Measurements from ENCODE around the gene SPRR2F. TPM values are rescaled to one million over a fixed set of nuclear protein-coding genes. Genes with fewer than 3 reads are reported as not detected.
"Not testable (repeated sequence)": the region's sequence is repeated elsewhere in the genome, so short reads cannot be mapped to it uniquely, and the experiment has no call there.

SPRR2F gene
- total RNA-seq, 2 experiments from 2014 or later = not detected

- H3K9me2 ChIP-seq (ENCODE audit: insufficient read depth, low read length) = no peaks in the 10 kb centered on the region
- BruUV-seq (replicated peaks) = no TSS peak
- H2AFZ ChIP-seq (ENCODE audit: low read length) = no peak overlapping the region
- no peak overlapping the region for H3K4me3 ChIP-seq (ENCODE audit: low read depth, low read length, poor library complexity, severe bottlenecking)
- H3K4me1 ChIP-seq (ENCODE audit: insufficient read depth, low read length, poor library complexity, severe bottlenecking) = no peaks in the 10 kb centered on the region
- no peaks in the 10 kb centered on the region for H3K9me3 ChIP-seq (ENCODE audit: low read length)
- H4K20me1 ChIP-seq (ENCODE audit: insufficient read depth, low read length) = no peaks in the 10 kb centered on the region
- H3K79me2 ChIP-seq (ENCODE audit: insufficient read depth, low read depth, low read length) = no peaks in the 10 kb centered on the region
- no peak for DNase-seq (ENCODE audit: low spot score)
- no peak overlapping the region for H3K4me2 ChIP-seq (ENCODE audit: low read length)
- ChIA-PET CTCF (ENCODE audit: unreplicated experiment) (no interaction called here), POLR2A (no interaction called here)
- intact Hi-C loops (cut with micrococcal nuclease; ENCODE audit: unreplicated experiment) = no loop called here
- no peak overlapping the region for H3K27ac ChIP-seq (ENCODE audit: low read depth, low read length, poor library complexity, severe bottlenecking)
- TF ChIP-seq EZH2phosphoT487 (IDR thresholded peaks at IDR 0.05; ENCODE audit: borderline replicate concordance, low read depth, low read length) (no peak), CTCF (conservative IDR thresholded peaks at IDR 0.05; ENCODE audit: low read length) (no peak)
- no peaks in the 10 kb centered on the region for H3K36me3 ChIP-seq (ENCODE audit: insufficient read depth, low read length)
Measured at GRCh38 chr1:153122831-153123421, 9.6 kb upstream of the SPRR2F start.

- Histone ChIP-seq H3K4me2 (ENCODE audit: low read length) (no peak overlapping the region), H3K9me3 (ENCODE audit: low read length) (no peaks in the 10 kb centered on the region), H3K27ac (ENCODE audit: low read depth, low read length, poor library complexity, severe bottlenecking) (no peak overlapping the region), H3K79me2 (ENCODE audit: insufficient read depth, low read depth, low read length) (no peaks in the 10 kb centered on the region), H3K4me3 (ENCODE audit: low read depth, low read length, poor library complexity, severe bottlenecking) (no peak overlapping the region), H3K9me2 (ENCODE audit: insufficient read depth, low read length) (no peaks in the 10 kb centered on the region), H3K4me1 (ENCODE audit: insufficient read depth, low read length, poor library complexity, severe bottlenecking) (no peaks in the 10 kb centered on the region), H2AFZ (ENCODE audit: low read length) (no peak overlapping the region), H3K36me3 (ENCODE audit: insufficient read depth, low read length) (no peaks in the 10 kb centered on the region), H4K20me1 (ENCODE audit: insufficient read depth, low read length) (no peaks in the 10 kb centered on the region)
- no TSS peak for BruUV-seq (replicated peaks)
- ChIA-PET POLR2A (no interaction called here), CTCF (ENCODE audit: unreplicated experiment) (no interaction called here)
- TF ChIP-seq EZH2phosphoT487 (IDR thresholded peaks at IDR 0.05; ENCODE audit: borderline replicate concordance, low read depth, low read length) (no peak), CTCF (conservative IDR thresholded peaks at IDR 0.05; ENCODE audit: low read length) (no peak)
- DNase-seq (ENCODE audit: low spot score) = no peak
- intact Hi-C loops (cut with micrococcal nuclease; ENCODE audit: unreplicated experiment) = no loop called here
Measured at GRCh38 chr1:153120945-153121344, 7.6 kb upstream of the SPRR2F start.

- no peak for DNase-seq (ENCODE audit: low spot score)
- Histone ChIP-seq H3K9me3 (ENCODE audit: low read length) (no peaks in the 10 kb centered on the region), H2AFZ (ENCODE audit: low read length) (no peak overlapping the region), H3K9me2 (ENCODE audit: insufficient read depth, low read length) (no peaks in the 10 kb centered on the region), H3K27ac (ENCODE audit: low read depth, low read length, poor library complexity, severe bottlenecking) (no peak overlapping the region), H3K4me3 (ENCODE audit: low read depth, low read length, poor library complexity, severe bottlenecking) (no peak overlapping the region), H3K4me2 (ENCODE audit: low read length) (no peak overlapping the region), H3K79me2 (ENCODE audit: insufficient read depth, low read depth, low read length) (no peaks in the 10 kb centered on the region), H4K20me1 (ENCODE audit: insufficient read depth, low read length) (no peaks in the 10 kb centered on the region), H3K4me1 (ENCODE audit: insufficient read depth, low read length, poor library complexity, severe bottlenecking) (no peaks in the 10 kb centered on the region), H3K36me3 (ENCODE audit: insufficient read depth, low read length) (no peaks in the 10 kb centered on the region)
- intact Hi-C loops (cut with micrococcal nuclease; ENCODE audit: unreplicated experiment) = no loop called here
- POLR2A ChIA-PET = no interaction called here
- CTCF ChIA-PET (ENCODE audit: unreplicated experiment) = no interaction called here
- BruUV-seq (replicated peaks) = no TSS peak
- TF ChIP-seq EZH2phosphoT487 (IDR thresholded peaks at IDR 0.05; ENCODE audit: borderline replicate concordance, low read depth, low read length) (no peak), CTCF (conservative IDR thresholded peaks at IDR 0.05; ENCODE audit: low read length) (no peak)
Measured at GRCh38 chr1:153119491-153119971, 6.2 kb upstream of the SPRR2F start.

GRCh38 chr1:153115264-153115663 is 1.9 kb upstream of the SPRR2F start:
- H4K20me1 ChIP-seq (ENCODE audit: insufficient read depth, low read length); BruUV-seq (replicated peaks); DNase-seq (ENCODE audit: low spot score); H3K79me2 ChIP-seq (ENCODE audit: insufficient read depth, low read depth, low read length); intact Hi-C loops (cut with micrococcal nuclease; ENCODE audit: unreplicated experiment); CTCF ChIA-PET (ENCODE audit: unreplicated experiment); POLR2A ChIA-PET; H3K36me3 ChIP-seq (ENCODE audit: insufficient read depth, low read length); H2AFZ ChIP-seq (ENCODE audit: low read length); H3K4me2 ChIP-seq (ENCODE audit: low read length); H3K4me1 ChIP-seq (ENCODE audit: insufficient read depth, low read length, poor library complexity, severe bottlenecking); H3K27ac ChIP-seq (ENCODE audit: low read depth, low read length, poor library complexity, severe bottlenecking); H3K9me3 ChIP-seq (ENCODE audit: low read length); H3K9me2 ChIP-seq (ENCODE audit: insufficient read depth, low read length); H3K4me3 ChIP-seq (ENCODE audit: low read depth, low read length, poor library complexity, severe bottlenecking): not testable (repeated sequence)

All from OCI-LY7 (cell line).